RPMI7951 (cell line): Measurements from ENCODE around the gene CDK5RAP2. TPM values are rescaled to one million over a fixed set of nuclear protein-coding genes. Genes with fewer than 3 reads are reported as not detected.

Source experiments
- DNase-seq: peaks from one replicate; pipeline ENCODE4 v3.0.0-alpha.2; 2012; ENCODE audit warnings: low read depth
- total RNA-seq: library from RNA; depleted of rRNA; stranded (reverse); fragments of >200 nt; shearing (Covaris generic); gene quantifications from 2 replicates; pipeline ENCODE4 v1.2.3, GENCODE V29; 2014; rRNA removed

CDK5RAP2 gene
- total RNA-seq, 1 experiment from 2014 or later, result 42.1 TPM

GRCh38 chr9:120358877-120359276 lies 221.1 kb downstream of the CDK5RAP2 start:
- DNase-seq, result no peak

GRCh38 chr9:120353506-120353905 lies 226.5 kb downstream of the CDK5RAP2 start:
- peak; percentile 64 for DNase-seq

- DNase-seq, result peak; percentile 16
These were observed 228.9 kb downstream of the CDK5RAP2 start for GRCh38 chr9:120351106-120351505.

- DNase-seq, result peak; percentile 19
These were observed 229.4 kb downstream of the CDK5RAP2 start for GRCh38 chr9:120350596-120350995.

GRCh38 chr9:120348951-120349429 lies 231.0 kb downstream of the CDK5RAP2 start:
- DNase-seq, result peak; percentile 43

GRCh38 chr9:120345379-120345778 lies 234.6 kb downstream of the CDK5RAP2 start:
- no peak for DNase-seq

GRCh38 chr9:120344230-120344629 lies 235.7 kb downstream of the CDK5RAP2 start:
- peak; percentile 90 for DNase-seq

GRCh38 chr9:120343416-120343815 lies 236.6 kb downstream of the CDK5RAP2 start:
- no peak for DNase-seq

Other genes with a start within 250 kb of the CDK5RAP2 start
- gene MEGF9, start 134.3 kb upstream of the CDK5RAP2 start, total RNA-seq, result 10.5 and 11.1 TPM in 2 replicates
- 11.5 and 23.1 TPM in 2 replicates for gene FBXW2, start 213.2 kb upstream of the CDK5RAP2 start, total RNA-seq